Activated naive CD4-positive, alpha-beta T cell (primary cell): ENCODE data around the gene UCHL3.
"Not testable (repeated sequence)": the region's sequence is repeated elsewhere in the genome, so short reads cannot be mapped to it uniquely, and the experiment has no call there.

Experiments used
- DNase-seq, 4 experiments: peaks; one replicate each; lab custom pipeline; 2025; lab: John Stamatoyannopoulos, UW

The UCHL3 gene

GRCh38 chr13:75549262-75550158, at the start of gene UCHL3:
UCHL3 (plus strand) TSS chr13:75549791; CDS start chr13:75549821, 30 bp downstream.
- peak; percentile 75 to 96 (median 94) for DNase-seq

GRCh38 chr13:75505327-75505726, 44.3 kb upstream of the UCHL3 start:
- DNase-seq: no peak

GRCh38 chr13:75506018-75506417, 43.6 kb upstream of the UCHL3 start:
- no peak for DNase-seq

- no peak for DNase-seq
Observed at GRCh38 chr13:75507027-75508001, 42.3 kb upstream of the UCHL3 start.

- no peak for DNase-seq
Observed at GRCh38 chr13:75508002-75508548, 41.5 kb upstream of the UCHL3 start.

- no peak for DNase-seq
Observed at GRCh38 chr13:75511051-75511625, 38.5 kb upstream of the UCHL3 start.

- DNase-seq: no peak
Observed at GRCh38 chr13:75512253-75512652, 37.3 kb upstream of the UCHL3 start.

GRCh38 chr13:75513271-75513670, 36.3 kb upstream of the UCHL3 start:
- no peak for DNase-seq

- no peak for DNase-seq
Observed at GRCh38 chr13:75514080-75514995, 35.3 kb upstream of the UCHL3 start.

GRCh38 chr13:75518439-75519088, 31.0 kb upstream of the UCHL3 start:
- DNase-seq: no peak

- no peak for DNase-seq
Observed at GRCh38 chr13:75521956-75522355, 27.6 kb upstream of the UCHL3 start.

GRCh38 chr13:75530549-75530961, 19.0 kb upstream of the UCHL3 start:
- DNase-seq: no peak

GRCh38 chr13:75533861-75534260, 15.7 kb upstream of the UCHL3 start:
- no peak for DNase-seq

GRCh38 chr13:75537401-75538365, 11.9 kb upstream of the UCHL3 start, which contains the start of gene COMMD6:
COMMD6 (minus strand) TSS chr13:75537841; CDS start chr13:75537805, 36 bp downstream.
- DNase-seq: peak; percentile 17 to 57 (median 46)

- no peak for DNase-seq
Observed at GRCh38 chr13:75541287-75541686, 8.3 kb upstream of the UCHL3 start.

GRCh38 chr13:75541961-75542360, 7.6 kb upstream of the UCHL3 start:
- no peak for DNase-seq

- no peak for DNase-seq
Observed at GRCh38 chr13:75544681-75545330, 4.8 kb upstream of the UCHL3 start.

- DNase-seq: not testable (repeated sequence)
Observed at GRCh38 chr13:75545386-75545785, 4.2 kb upstream of the UCHL3 start.
